GM12872 (cell line): ENCODE data around the gene CTSO.

Source experiments
- TF ChIP-seq, protein P1 (sequence below): IDR thresholded peaks from 3 replicates; pipeline ENCODE4 v1.5.1; 2011; ENCODE audit warnings: low read depth, mild to moderate bottlenecking, low read length, moderate library complexity; ENCODE audit not compliant: insufficient read depth

CTSO gene

GRCh38 chr4:155964016-155964891 is 10.6 kb upstream of the CTSO start:
- TF ChIP-seq, protein P1, sequence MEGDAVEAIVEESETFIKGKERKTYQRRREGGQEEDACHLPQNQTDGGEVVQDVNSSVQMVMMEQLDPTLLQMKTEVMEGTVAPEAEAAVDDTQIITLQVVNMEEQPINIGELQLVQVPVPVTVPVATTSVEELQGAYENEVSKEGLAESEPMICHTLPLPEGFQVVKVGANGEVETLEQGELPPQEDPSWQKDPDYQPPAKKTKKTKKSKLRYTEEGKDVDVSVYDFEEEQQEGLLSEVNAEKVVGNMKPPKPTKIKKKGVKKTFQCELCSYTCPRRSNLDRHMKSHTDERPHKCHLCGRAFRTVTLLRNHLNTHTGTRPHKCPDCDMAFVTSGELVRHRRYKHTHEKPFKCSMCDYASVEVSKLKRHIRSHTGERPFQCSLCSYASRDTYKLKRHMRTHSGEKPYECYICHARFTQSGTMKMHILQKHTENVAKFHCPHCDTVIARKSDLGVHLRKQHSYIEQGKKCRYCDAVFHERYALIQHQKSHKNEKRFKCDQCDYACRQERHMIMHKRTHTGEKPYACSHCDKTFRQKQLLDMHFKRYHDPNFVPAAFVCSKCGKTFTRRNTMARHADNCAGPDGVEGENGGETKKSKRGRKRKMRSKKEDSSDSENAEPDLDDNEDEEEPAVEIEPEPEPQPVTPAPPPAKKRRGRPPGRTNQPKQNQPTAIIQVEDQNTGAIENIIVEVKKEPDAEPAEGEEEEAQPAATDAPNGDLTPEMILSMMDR: no peak

- TF ChIP-seq, protein P1: no peak
These were observed 9.1 kb upstream of the CTSO start for GRCh38 chr4:155962767-155963166.

GRCh38 chr4:155961575-155961974 is 7.9 kb upstream of the CTSO start:
- TF ChIP-seq, protein P1: no peak

GRCh38 chr4:155960522-155960921 is 6.9 kb upstream of the CTSO start:
- TF ChIP-seq, protein P1: no peak

DNA sequence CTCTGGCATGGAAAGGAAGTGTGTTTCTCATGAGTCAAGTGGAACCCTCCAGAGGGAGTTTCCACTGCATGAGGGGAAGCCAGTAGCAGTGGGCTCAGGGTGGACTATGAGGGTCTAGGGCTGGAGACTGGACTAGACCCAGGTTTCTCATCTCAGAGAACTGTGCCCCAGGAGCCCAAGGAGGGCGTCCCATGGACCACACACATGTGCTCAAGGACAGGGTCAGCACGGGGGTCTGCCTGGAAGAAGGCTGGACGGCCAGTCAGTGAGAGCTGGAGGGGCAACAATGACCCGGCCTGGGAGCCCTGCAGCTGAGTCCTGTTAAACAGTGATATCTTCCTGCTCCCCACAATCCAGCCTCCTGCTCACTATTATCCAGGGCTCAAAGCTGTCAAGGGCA is 5.8 kb upstream of the CTSO start:
- TF ChIP-seq, protein P1: no peak

- TF ChIP-seq, protein P1: no peak
These were observed 2.8 kb upstream of the CTSO start for GRCh38 chr4:155956461-155956860.

DNA sequence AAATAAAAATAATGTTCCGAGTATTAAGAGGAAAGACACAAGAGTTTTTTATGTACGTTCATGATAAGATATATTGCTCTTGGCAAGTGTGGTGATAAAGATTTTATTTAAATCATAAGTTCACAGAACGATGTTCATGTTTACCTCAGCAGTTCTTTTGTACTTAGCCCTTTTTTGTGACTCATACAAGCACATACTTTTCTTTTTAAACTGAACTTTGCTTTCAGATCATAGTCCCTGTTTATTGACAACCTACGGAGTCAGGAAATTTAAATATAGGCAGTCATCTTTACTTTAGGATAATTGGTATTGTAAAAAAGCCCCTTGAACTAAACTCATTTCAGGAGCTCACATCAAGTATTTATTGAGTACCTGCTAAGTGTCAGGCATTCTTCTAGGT is 1.3 kb upstream of the CTSO start:
- TF ChIP-seq, protein P1: no peak
